ENCODE results near the gene C16orf96.

Gene C16orf96

GRCh38 chr16:4623593-4623992 lies 67.5 kb downstream of the C16orf96 start:
- DNase-seq: no peak

GRCh38 chr16:4624015-4624826 lies 68.1 kb downstream of the C16orf96 start, which contains the start of gene MGRN1:
Gene MGRN1 (plus strand): TSS chr16:4624826. CDS start chr16:4624961, 135 bp downstream.
- peak; percentile 97 for DNase-seq

GRCh38 chr16:4624827-4625559 lies 68.9 kb downstream of the C16orf96 start:
- peak; percentile 69 for DNase-seq

GRCh38 chr16:4625560-4626159 lies 69.5 kb downstream of the C16orf96 start:
- DNase-seq: no peak

GRCh38 chr16:4626396-4626795 lies 70.3 kb downstream of the C16orf96 start:
- no peak for DNase-seq

GRCh38 chr16:4628283-4628682 lies 72.1 kb downstream of the C16orf96 start:
- no peak for DNase-seq

GRCh38 chr16:4631444-4631843 lies 75.3 kb downstream of the C16orf96 start:
- no peak for DNase-seq

GRCh38 chr16:4633910-4634635 lies 77.9 kb downstream of the C16orf96 start:
- DNase-seq: no peak

- no peak for DNase-seq
Observed at GRCh38 chr16:4634768-4635167, 78.6 kb downstream of the C16orf96 start.

- no peak for DNase-seq
Observed at GRCh38 chr16:4636196-4636595, 80.1 kb downstream of the C16orf96 start.

GRCh38 chr16:4637501-4638166 lies 81.5 kb downstream of the C16orf96 start:
- no peak for DNase-seq

- DNase-seq: no peak
Observed at GRCh38 chr16:4639899-4640509, 83.9 kb downstream of the C16orf96 start.

- no peak for DNase-seq
Observed at GRCh38 chr16:4640572-4641305, 84.6 kb downstream of the C16orf96 start.

GRCh38 chr16:4641306-4641687 lies 85.2 kb downstream of the C16orf96 start:
- no peak for DNase-seq

- DNase-seq: no peak
Observed at GRCh38 chr16:4641895-4642294, 85.8 kb downstream of the C16orf96 start.

- DNase-seq: no peak
Observed at GRCh38 chr16:4646773-4647643, 90.9 kb downstream of the C16orf96 start.

GRCh38 chr16:4647644-4647980 lies 91.5 kb downstream of the C16orf96 start:
- DNase-seq: no peak

- no peak for DNase-seq
Observed at GRCh38 chr16:4648917-4649316, 92.8 kb downstream of the C16orf96 start.

- DNase-seq: no peak
Observed at GRCh38 chr16:4649744-4650442, 93.8 kb downstream of the C16orf96 start.

All from left hindlimb (tissue), 1 donor.